HepG2 (cell line): Measurements from ENCODE around the gene ITGB2. TPM values are rescaled to one million over a fixed set of nuclear protein-coding genes. Genes with fewer than 3 reads are reported as not detected.
A peak's percentile ranks its signal among the peaks of the same experiment; 100 is the strongest.

ENCODE experiments used
- CERS6 ChIP-seq: sonication (generic); formaldehyde crosslinking; IDR thresholded peaks from 2 replicates; pipeline ENCODE4 v1.5.0; 2020; ENCODE audit warnings: missing genetic modification reagents
- MED8 ChIP-seq: sonication (generic); formaldehyde crosslinking; IDR thresholded peaks from 2 replicates; pipeline ENCODE4 v1.8.1; 2023; ENCODE audit warnings: mild to moderate bottlenecking, missing genetic modification reagents; ENCODE audit not compliant: insufficient replicate concordance
- MEIS1 ChIP-seq: sonication (generic); formaldehyde crosslinking; IDR thresholded peaks from 2 replicates; pipeline ENCODE4 v1.9.0; 2021; ENCODE audit warnings: mild to moderate bottlenecking, missing genetic modification reagents, moderate library complexity, borderline replicate concordance
- PBX3 ChIP-seq: sonication (generic); formaldehyde crosslinking; IDR thresholded peaks from 2 replicates; pipeline ENCODE4 v1.8.1; 2023; ENCODE audit warnings: missing genetic modification reagents, inconsistent platforms, borderline replicate concordance
- SNAI1 ChIP-seq: sonication (generic); formaldehyde crosslinking; IDR thresholded peaks from 2 replicates; pipeline ENCODE4 v1.5.0; 2020; ENCODE audit warnings: mild to moderate bottlenecking, missing genetic modification reagents, borderline replicate concordance
- ZBTB40 ChIP-seq, 2 experiments: fragments of 450-650 bp in 1 of 2; sonication (generic) in 1 of 2; formaldehyde crosslinking in 1 of 2; IDR thresholded peaks; 2 replicates each; pipeline versions ENCODE4 v1.6.1 to v1.8.0; 2016 to 2022; ENCODE audit warnings: antibody characterized with exemption in 1 of 2, mild to moderate bottlenecking in 1 of 2, missing genetic modification reagents in 1 of 2
- ZNF235 ChIP-seq: sonication (generic); formaldehyde crosslinking; IDR thresholded peaks from 2 replicates; pipeline ENCODE4 v1.8.1; 2023; ENCODE audit warnings: mild to moderate bottlenecking, missing genetic modification reagents, borderline replicate concordance
- ZNF281 ChIP-seq: sonication (generic); formaldehyde crosslinking; IDR thresholded peaks from 2 replicates; pipeline ENCODE4 v1.4.0; 2020; ENCODE audit warnings: missing genetic modification reagents, borderline replicate concordance
- ZNF547 ChIP-seq: sonication (generic); formaldehyde crosslinking; IDR thresholded peaks from 2 replicates; pipeline ENCODE4 v1.5.1; 2020; ENCODE audit warnings: mild to moderate bottlenecking, missing genetic modification reagents
- ZNF576 ChIP-seq: sonication (generic); formaldehyde crosslinking; IDR thresholded peaks from 2 replicates; pipeline ENCODE4 v1.4.0; 2020; ENCODE audit warnings: mild to moderate bottlenecking, missing genetic modification reagents
- polyA plus RNA-seq, 8 experiments: library from polyadenylated mRNA; depleted of rRNA in 3 of 8; stranded (reverse) in 7 of 8; unstranded in 1 of 8; fragments of >200 nt; fragmentation: Illumina TruSeq in 4 of 8; extraction: Trizol in 4 of 8; gene quantifications; 2 replicates each; pipeline versions ENCODE4 v1.2.1 to v1.2.3, GENCODE V29; 2011 to 2016; ENCODE audit warnings: low read depth in 4 of 8, missing spikeins in 1 of 8, mixed read lengths in 1 of 8; ENCODE audit not compliant: insufficient read depth in 1 of 8
- total RNA-seq, 5 experiments: library from RNA; depleted of rRNA; stranded (reverse); fragments of >200 nt; fragmentation: Illumina TruSeq; extraction: Trizol; gene quantifications; 2 replicates each; pipeline ENCODE4 v1.2.3, GENCODE V29; 2016; ENCODE audit warnings: low read depth in 1 of 5

ITGB2 gene
- total and polyA plus RNA-seq, 2 of the 13 experiments (the other 11 are each of a cell fraction or from before 2014, with no cell fraction given): 4.2 to 18.0 TPM

GRCh38 chr21:44913425-44914175 lies 7.1 kb downstream of the ITGB2 start (continued):
- TF ChIP-seq PBX3 (CRISPR knock-in tag) (no peak), ZNF576 (peak; percentile 79; the same call in 1 of the 2 replicates), ZNF235 (CRISPR knock-in tag) (peak; percentile 68; the same call in 1 of the 2 replicates), ZBTB40 (IDR thresholded peaks at IDR 0.05) (no peak), ZBTB40 (CRISPR knock-in tag; IDR thresholded peaks at IDR 0.05) (0 out of 2 replicates have a peak, but pooled peaks have one; percentile 31), MED8 (CRISPR knock-in tag) (peak; percentile 68), SNAI1 (CRISPR knock-in tag) (0 out of 2 replicates have a peak, but pooled peaks have one; percentile 82), MEIS1 (CRISPR knock-in tag) (no peak), CERS6 (no peak), ZNF281 (CRISPR knock-in tag) (peak; percentile 54; the same call in 1 of the 2 replicates), ZNF547 (0 out of 2 replicates have a peak, but pooled peaks have one; percentile 41)
